RCC 7860 (cell line): ENCODE data around the gene E2F7.

Experiments used
- DNase-seq: peaks from one replicate; pipeline ENCODE4 v3.0.0-alpha.2; 2015; ENCODE audit warnings: low spot score
- FAIRE-seq: peaks from 2 replicates; lab custom pipeline; 2012; peaks lifted over from hg19 to GRCh38; lab: Jason Lieb, UNC

E2F7 gene

DNA sequence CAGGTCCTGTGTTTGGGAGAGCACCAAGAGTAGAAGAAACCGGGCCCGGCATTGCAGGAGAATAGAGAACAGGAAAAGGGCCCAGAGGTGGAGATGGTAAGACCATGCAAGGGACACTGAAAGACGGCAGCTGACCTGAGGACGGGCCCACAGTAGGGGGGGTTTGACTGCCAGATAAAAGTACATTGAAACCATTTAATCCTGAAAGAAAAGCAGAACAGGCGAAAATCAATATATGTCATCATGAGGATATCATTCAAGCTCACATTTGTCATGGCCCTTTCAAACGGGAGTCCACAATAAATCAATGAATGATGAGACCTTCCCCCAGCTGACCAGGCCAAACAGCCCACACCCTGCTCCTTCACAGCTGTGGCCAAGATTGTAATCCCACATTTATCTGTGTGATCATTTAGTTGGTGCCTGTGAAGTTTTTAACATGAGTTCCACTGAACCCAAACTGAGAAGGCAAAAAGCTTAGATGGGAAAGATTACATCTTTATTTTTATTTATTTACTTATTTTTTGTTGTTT, 39.5 kb downstream of the E2F7 start:
- DNase-seq = no peak

DNA sequence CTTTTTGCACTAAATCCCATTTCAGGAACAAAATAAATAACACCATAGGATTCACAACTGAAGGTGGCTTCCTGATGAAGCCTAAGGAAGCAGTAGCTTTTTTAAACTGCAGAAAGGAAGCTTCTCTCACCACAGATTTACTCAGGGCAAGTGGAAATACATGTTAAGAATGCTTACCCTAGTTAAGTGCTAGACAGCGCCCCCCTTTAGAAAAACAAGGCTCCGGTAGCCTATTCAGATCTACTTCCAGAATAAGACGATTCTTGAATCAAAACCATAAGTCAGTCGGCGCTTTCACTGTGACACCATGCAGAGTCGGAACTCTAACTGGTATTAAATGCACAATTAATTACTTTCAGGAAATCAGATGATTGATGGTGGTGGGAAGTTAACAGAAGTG, 41.9 kb downstream of the E2F7 start:
- DNase-seq = no peak
- FAIRE-seq = no peak

More for the DNA sequence above, 39.5 kb downstream of the E2F7 start:
- no peak for FAIRE-seq

DNA sequence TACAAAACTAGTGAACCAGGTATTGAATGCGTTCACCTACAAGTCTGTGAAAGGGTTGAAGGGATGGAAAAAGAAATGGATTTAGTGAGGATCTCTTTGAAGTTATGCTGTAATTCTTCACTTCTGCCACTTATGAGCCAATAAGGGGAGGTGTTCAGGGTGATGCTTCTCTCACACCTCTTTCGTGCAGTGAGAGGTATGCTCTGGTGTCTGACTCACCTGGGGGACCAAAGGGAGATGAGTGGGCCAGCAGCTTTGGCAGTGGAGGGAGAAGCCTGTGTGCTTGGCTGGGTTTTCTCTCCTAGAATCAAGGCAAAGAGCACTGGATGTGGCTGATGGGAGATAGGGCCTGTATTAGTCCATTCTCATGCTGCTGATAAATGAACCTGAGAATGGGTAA, 45.4 kb downstream of the E2F7 start:
- DNase-seq = no peak
- no peak for FAIRE-seq

DNA sequence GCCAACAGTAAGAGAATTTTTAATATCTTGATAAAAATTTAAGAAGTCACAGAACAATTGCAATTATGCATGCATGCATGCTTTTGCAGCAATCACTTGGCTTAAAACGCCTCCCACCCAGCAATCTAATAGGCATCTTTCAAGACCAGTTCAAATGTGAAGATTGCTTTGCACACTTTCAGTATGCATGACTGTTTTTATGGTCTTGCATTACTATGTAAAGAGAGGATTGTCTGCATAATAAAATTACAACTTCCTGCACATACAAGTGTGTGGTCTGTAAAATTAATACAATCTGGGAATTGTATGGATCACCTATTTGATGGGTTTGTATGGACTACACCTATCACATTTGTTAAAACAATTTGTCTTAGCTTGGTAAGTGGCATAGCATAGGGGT, 48.8 kb downstream of the E2F7 start:
- DNase-seq (no peak), FAIRE-seq (no peak)

DNA sequence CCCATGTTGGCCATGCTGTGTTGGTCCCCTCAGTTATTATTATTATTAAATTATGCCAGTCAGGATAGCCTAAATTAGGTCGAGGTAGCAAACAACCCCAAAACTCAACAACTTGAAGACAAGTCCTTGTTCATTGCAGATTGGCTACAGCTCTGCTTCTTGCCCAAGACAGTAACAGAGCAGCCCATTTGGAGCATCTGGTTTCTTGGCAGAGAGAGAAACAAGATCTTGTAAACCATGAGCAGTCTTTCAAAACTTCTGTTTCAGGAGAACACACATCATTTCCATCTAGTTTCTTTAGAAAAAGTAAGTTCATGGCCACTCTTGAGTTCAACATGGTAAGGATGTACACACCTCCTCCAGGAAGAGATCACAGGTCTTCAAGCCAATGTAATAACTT, 52.3 kb downstream of the E2F7 start:
- DNase-seq = no peak
- no peak for FAIRE-seq

DNA sequence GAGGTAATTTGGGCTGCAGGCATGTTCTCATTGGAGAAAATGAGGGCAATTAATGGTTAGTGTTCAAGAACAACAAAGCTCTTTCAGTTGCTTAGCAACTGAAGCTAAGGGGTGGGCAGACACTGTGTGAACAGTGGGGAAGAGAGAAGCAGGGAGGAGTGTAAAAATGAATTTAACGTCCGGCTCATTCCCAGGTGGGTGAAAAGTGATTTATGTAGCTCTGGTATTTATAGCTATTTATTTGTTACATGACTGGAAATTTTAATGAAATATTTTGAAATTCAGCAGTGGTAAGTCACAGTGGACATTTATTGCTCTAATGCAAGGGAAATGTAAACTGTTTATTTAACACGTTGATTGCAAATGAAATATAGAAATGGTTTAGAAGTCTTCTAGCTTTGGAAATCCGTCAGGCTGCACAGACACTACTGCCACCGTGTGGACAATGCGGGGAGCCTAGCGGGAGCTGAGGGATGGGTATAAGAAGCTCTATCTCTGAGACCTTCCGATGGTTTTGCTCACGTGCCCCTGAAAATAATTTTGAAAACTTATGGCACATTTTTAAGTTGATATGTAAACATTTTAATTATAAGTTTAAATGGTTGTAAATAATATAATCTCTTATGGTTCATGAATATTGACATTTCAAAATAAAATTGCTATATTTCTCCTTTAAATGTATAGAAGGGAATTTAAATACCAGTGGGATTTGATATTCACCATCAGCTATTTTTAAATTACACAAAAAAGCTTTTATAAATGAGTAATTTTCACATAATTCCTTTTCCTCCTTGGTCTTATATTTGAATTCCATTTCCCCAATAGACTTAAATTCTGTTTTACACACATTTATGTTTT, 54.4 kb downstream of the E2F7 start:
- no peak for FAIRE-seq
- peak; percentile 33 for DNase-seq

DNA sequence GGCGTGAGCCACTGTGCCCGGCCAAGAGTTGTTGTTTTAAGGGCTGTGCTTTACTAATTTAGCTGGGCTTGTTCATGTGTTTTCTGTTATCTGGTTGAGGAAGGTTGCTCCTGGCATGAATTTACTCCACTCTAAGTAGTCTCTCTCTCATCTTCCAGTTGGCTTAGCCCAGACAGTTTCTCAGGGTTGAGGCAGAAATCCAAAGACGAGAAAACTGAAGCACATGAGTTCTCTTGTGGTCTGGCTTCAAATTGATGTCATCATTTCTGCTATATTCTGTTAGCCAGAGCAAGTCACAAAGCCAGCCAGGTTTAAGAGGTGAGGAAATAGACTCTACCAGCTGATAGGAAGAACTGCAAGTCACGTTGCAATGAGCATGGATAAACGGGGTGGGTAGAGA, 57.9 kb downstream of the E2F7 start:
- FAIRE-seq (no peak), DNase-seq (no peak)

DNA sequence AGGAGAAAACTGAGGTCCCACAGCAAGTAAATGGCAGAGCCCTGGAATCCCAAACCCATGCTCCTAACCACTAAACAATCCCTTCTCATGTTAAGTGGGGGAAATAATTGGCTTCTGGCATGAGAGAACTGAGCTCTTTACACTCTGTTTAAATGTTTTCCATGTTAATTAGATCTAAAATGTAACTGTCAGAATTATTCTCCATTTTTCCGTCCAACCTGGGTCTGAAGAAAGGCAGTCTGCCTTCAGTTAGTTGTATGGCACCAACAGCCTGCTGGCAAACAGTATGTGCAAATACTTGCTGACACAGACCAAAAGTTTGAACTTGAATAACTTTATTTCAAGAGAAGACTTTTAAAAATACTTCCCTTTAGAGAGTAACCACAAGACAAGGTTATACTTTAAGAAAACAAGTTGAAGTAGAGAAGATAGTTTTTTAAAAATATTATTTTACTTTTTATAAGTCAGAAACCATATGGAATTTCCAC, 59.7 kb downstream of the E2F7 start:
- FAIRE-seq = no peak
- DNase-seq = no peak

DNA sequence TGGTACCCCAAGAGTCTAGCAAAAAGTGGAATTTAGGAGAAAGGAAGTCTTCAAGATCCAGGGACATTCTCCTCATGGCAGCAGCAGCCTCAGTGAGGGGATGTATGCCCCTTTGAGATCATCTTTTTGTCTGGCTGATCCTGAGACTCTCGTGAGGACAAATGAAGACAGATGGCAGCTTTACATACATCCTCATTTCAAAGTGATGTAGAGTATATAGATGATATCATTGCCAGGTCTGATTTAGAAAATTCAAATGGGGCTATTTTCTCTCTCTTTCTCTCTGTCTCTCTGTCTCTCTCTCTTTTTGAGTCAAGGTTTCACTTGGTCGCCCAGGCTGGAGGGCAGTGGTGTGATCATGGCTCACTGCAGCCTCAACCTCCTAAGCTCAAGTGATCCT, 61.5 kb downstream of the E2F7 start:
- FAIRE-seq (no peak), DNase-seq (no peak)

DNA sequence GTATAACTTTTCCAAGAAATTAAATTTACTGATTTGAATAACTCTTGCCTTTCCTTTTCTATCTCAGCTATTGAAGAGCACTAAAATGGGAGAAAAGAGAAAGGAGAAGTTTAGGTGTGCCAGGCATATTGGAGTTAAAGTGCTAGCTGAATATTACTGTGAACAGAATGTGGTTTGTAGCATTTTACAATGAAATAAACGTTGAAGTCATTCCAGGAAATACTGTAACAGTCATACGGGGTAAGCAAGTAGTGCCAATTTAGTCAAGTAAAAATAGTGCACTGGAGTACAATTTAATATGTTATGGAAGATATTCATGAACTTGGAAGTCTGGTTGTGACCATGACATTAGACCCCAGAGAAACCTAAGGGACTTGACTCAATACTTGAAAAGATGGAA, 62.1 kb downstream of the E2F7 start:
- FAIRE-seq (no peak), DNase-seq (no peak)

DNA sequence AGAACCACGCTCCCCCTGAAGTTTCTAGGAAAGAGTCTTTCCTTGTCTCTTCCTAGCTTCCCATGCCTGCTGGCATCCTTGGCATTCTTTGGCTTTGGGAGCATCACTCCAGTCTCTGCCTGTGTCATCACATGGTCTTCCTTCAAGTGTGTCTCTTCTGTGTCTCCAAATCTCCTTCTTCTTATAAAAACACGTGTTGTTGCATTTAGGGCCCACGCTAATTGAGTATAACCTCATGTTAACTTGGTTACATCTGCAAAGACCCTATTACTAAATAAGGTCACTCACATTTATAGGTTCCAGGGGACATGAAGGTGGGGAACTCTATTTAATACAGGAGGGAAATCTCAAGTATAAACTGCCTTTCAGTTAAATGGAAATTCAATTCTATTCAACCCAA, 63.0 kb downstream of the E2F7 start:
- no peak for FAIRE-seq
- DNase-seq = no peak

DNA sequence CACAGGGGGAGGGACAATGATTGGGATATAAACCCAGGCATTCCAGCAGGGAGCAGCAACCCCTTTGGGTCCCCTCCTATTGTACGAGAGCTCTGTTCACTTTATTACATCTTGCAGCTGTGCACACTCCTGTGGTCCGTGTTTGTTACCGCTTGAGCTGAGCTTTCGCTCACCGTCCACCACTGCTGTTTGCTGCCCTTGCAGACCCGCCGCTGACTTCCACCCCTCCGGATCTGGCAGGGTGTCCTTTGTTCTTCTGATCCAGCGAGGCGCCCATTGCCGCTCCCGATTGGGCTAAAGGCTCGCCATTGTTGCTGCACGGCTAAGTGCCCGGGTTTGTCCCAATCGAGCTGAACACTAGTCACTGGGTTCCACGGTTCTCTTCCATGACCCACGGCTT, 64.1 kb downstream of the E2F7 start:
- DNase-seq (no peak), FAIRE-seq (no peak)

DNA sequence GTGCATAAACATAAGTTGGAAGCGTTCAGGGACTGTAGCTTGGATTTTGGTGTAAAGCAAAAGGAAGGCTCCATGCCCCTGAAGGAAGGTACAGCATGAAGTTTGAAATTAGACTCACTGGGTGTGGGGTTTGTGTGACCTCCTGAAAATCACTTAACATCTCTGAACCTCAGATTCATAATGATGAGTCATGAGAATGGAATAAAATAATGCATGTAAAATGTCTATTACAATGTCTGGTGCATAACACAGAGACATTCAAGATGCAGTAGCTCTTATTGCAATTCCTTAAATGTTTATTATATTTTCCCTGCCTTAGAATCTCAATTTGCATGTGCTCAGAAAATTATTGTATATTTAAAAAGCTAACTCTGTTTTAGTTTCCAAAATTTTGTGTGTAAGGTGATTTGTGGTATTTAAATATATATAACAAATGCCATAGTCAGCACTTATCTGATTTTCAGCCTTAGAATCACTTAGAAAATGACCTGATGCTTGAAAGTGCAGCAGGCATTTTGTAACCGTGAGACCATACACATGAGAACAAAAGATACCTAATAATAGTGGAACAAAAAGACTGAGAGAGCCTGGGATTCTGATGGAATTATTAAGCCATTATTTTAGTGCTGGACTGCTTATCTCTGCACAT, 66.3 kb downstream of the E2F7 start:
- no peak for FAIRE-seq
- no peak for DNase-seq

DNA sequence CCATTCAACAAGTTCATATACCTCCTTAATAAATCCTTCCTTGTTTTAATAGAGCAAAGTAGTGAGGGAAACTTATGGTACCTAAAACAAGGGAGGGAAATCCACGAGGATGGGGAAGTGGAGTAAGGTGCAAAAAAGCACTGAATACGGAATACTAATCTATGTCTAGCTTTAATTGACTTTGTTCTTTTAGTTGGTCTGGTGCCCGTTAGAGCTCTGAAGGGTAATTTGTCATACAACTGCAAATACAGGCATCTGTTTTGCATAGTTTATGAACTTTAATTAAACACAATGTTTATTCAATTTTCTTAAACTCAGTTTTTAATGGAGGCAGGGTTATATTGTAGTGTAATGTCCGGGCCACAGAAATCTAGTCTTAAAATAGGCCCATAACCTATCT, 67.0 kb downstream of the E2F7 start:
- DNase-seq (no peak), FAIRE-seq (no peak)

DNA sequence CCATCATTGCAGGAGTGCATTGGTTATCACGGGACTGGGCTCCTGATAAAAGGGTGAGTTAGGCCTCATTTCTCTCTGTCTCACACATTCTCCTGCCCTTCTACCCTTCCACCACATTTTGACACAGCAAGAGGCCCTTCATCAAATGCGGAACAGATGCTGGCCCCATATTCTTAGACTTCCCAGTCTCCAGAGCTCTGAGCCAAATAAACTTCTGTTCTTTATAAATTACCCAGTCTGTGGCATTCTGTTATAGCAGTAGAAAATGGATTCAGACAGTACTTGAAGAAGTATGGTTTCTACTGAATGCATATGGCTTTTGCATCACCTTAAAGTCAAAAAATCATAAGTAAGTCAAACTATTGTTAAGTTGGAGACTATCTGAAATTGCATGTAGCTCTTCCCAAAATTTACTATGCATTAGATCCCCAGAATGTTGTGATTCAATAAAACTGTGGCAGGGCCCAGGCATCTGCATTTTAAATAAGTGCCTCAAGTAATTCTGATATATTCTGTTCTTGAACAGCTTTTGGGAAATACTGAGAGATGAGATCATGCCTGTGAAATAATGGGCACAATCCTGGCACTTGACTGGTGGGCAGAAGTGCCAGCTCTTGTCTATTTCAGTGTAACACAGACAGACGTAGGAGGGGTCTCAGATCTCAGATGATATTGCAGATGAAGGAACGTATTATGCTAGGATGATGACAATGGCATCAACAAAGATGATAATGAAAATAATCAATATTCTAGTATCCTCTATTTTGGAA, 68.2 kb downstream of the E2F7 start:
- FAIRE-seq (no peak), DNase-seq (no peak)

DNA sequence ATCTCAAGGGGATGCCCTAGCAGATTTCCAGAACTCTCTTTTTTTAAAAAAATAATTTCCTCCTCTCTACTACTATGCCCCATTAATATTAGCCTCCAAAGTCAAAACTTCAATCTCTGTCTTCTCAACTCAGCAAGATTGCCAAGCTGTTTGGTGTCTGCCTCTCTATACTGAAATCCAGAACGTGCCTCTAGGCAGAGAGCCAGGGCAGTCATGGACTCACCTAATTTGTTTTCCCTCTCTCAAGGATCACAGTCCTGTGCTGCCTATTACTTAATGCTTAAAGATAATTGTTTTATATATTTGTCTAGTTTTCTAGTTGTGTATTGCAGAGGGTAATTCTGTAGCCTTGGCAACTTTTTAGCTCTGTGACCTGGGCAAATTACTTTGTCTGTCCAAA, 74.7 kb downstream of the E2F7 start:
- FAIRE-seq = no peak
- DNase-seq = no peak

DNA sequence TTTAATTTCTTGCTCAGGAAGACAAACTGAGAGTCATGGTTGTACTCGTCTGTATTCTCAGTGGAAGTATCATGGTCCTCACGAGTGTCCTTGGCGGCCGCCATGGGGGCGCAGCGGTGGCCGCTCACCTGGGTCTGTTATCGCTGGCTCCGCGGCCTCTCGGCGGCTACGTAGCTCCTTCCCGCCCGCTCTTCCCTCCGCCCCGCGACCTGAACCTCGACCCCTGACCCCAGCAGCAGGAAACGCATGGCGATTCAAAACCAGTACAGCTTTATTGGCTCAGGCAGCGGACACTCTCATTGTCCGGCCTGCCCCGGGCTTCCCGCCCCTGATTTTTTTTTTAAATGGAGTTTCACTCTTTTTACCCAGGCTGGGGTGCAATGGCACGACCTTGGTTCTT, 80.8 kb downstream of the E2F7 start:
- DNase-seq (no peak), FAIRE-seq (no peak)

DNA sequence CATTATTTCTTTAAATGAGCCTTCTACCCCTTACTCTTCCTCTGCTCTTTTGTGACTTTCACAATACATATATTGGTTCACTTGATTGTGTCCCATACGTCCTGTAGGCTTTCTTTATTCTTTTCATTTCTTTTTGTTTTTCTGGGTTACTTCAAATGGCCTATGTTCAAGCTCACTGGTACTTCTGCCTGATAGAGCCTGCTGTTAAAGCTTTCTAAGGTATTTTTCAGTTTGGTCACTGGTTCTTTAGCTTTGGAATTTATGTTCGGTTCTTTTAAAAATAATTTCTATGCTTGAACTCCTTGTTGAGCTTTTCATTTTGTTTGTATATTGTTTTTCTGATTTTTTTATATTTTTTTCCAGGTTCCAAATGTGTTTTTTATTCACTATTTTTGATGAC, 81.9 kb downstream of the E2F7 start:
- FAIRE-seq (no peak), DNase-seq (no peak)

DNA sequence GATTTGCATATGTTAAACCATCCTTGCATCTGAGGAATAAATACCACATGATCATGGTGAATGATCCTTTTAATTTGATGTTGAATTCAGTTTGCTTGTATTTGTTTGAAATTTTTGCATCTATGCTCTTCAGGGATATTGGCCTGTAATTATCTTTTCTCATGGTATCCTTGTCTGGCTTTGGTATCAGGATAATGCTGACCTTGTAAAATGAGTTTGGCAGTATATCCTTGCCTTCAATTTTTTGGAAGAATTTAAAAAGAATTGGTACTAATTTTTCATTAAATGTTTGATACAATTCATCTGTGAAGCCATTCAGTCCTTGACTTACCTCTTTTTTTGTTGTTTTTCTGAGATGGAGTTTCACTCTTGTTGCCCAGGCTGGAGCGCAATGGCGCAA, 85.2 kb downstream of the E2F7 start:
- DNase-seq = no peak
- FAIRE-seq = no peak

DNA sequence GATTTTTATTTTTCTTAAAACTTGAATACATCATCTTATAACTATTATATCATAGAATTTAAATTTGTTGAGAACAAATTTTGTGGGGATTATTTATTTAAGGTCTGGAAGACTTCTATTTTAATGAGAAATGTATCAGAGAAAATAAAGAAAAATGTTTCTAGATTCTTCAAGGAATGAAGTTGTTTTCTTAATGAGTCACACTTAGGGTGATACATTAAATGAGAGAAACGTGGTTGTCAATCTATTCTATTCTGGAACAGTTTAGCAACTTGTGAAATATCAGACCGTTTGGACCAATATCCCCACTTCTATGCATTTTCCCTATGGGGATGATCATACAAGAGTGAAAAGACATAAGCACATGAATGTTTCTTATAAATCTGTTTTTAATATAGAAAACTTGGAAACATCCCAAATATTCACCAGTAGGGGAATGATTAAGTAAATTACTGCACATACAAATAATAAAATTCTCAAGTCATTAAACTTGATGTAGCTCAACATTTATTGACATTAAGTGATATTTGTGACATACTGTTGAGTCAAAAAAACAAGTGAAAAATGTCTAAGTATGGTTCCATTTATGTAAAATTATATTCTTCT, 88.5 kb downstream of the E2F7 start:
- DNase-seq = no peak
- no peak for FAIRE-seq
